CD14-positive monocyte (primary cell): ENCODE results near the gene FAM234A. TPM values are rescaled to one million over a fixed set of nuclear protein-coding genes. Genes with fewer than 3 reads are reported as not detected.
A peak's percentile ranks its signal among the peaks of the same experiment; 100 is the strongest.

Experiments used
- DNase-seq, 3 donors: peaks; one replicate each; pipeline ENCODE4 v3.0.0-alpha.2; 2011 to 2022
- H2AFZ ChIP-seq: 2 replicates; pipeline ENCODE4 v1.6.0; 2012; ENCODE audit warnings: mild to moderate bottlenecking, low read depth, low read length, inconsistent platforms; ENCODE audit not compliant: insufficient read depth, poor library complexity, severe bottlenecking
- H3K27ac ChIP-seq, 2 donors: 1 replicate in 1 of 2; 2 replicates in 1 of 2; pipeline ENCODE4 v1.5.1; 2012 to 2013; ENCODE audit warnings: low read length in 2 of 2, control low read depth in 1 of 2, inconsistent platforms in 1 of 2, low read depth in 1 of 2, mild to moderate bottlenecking in 1 of 2
- H3K27me3 ChIP-seq, 2 donors: one replicate each; pipeline versions ENCODE4 v1.6.0 to v1.6.1; 2011 to 2013; ENCODE audit warnings: low read length in 2 of 2; ENCODE audit not compliant: control insufficient read depth in 2 of 2, insufficient read depth in 2 of 2
- H3K36me3 ChIP-seq, 2 donors: replicated peaks in 1 of 2; 1 replicate in 1 of 2; 2 replicates in 1 of 2; pipeline versions ENCODE4 v1.5.1 to v1.6.1; 2012 to 2013; ENCODE audit warnings: low read length in 2 of 2, control low read depth in 1 of 2, inconsistent platforms in 1 of 2, mild to moderate bottlenecking in 1 of 2; ENCODE audit not compliant: insufficient read depth in 2 of 2, control insufficient read depth in 1 of 2
- H3K4me1 ChIP-seq, 2 donors: 1 replicate in 1 of 2; 2 replicates in 1 of 2; pipeline versions ENCODE4 v1.5.1 to v1.6.1; 2012 to 2013; ENCODE audit warnings: low read length in 2 of 2, control low read depth in 1 of 2, inconsistent platforms in 1 of 2, mild to moderate bottlenecking in 1 of 2, moderate library complexity in 1 of 2; ENCODE audit not compliant: insufficient read depth in 2 of 2, control insufficient read depth in 1 of 2
- H3K4me2 ChIP-seq: replicated peaks from 2 replicates; pipeline ENCODE3; 2012; ENCODE audit warnings: low read length, moderate library complexity, mild to moderate bottlenecking; ENCODE audit not compliant: poor library complexity, severe bottlenecking; ENCODE audit errors: extremely low read depth
- H3K4me3 ChIP-seq, 3 experiments: fragments of 200-600 bp in 1 of 3; sonication (generic) in 1 of 3; replicated peaks in 1 of 3; 1 replicate in 2 of 3; 2 replicates in 1 of 3; pipeline ENCODE4 v1.5.1; 2011 to 2013; ENCODE audit warnings: low read length in 3 of 3, mild to moderate bottlenecking in 3 of 3, control low read depth in 2 of 3, low read depth in 2 of 3, inconsistent platforms in 1 of 3, moderate library complexity in 1 of 3
- H3K79me2 ChIP-seq: 2 replicates; pipeline ENCODE4 v1.6.0; 2012; ENCODE audit warnings: mild to moderate bottlenecking, control low read depth, inconsistent platforms, low read length, moderate library complexity; ENCODE audit not compliant: insufficient read depth
- H3K9ac ChIP-seq: 2 replicates; pipeline ENCODE4 v1.6.0; 2017; ENCODE audit warnings: low read length, mild to moderate bottlenecking; ENCODE audit not compliant: insufficient read depth, poor library complexity, severe bottlenecking
- H3K9me3 ChIP-seq, 2 donors: replicated peaks in 1 of 2; 1 replicate in 1 of 2; 2 replicates in 1 of 2; pipeline versions ENCODE4 v1.5.1 to v1.6.1; 2012 to 2013; ENCODE audit warnings: low read length in 2 of 2, control low read depth in 1 of 2; ENCODE audit not compliant: control insufficient read depth in 1 of 2, insufficient read depth in 1 of 2
- H4K20me1 ChIP-seq: 2 replicates; pipeline ENCODE4 v1.6.0; 2012; ENCODE audit warnings: mild to moderate bottlenecking, low read length, control low read depth, moderate library complexity; ENCODE audit not compliant: insufficient read depth
- H3K27ac Mint-ChIP-seq, 7 donors: one replicate each; pipeline ENCODE4 v1.8.0; 2020; ENCODE audit warnings: mild to moderate bottlenecking in 7 of 7, mixed read lengths in 7 of 7, moderate library complexity in 6 of 7, inconsistent platforms in 2 of 7
- H3K27me3 Mint-ChIP-seq, 3 donors: one replicate each; pipeline ENCODE4 v1.8.0; 2021 to 2022; ENCODE audit warnings: low read depth in 3 of 3, mild to moderate bottlenecking in 3 of 3, mixed read lengths in 3 of 3, moderate library complexity in 3 of 3, inconsistent platforms in 1 of 3
- H3K36me3 Mint-ChIP-seq, 2 donors: one replicate each; pipeline ENCODE4 v1.8.0; 2020; ENCODE audit warnings: mixed read lengths in 2 of 2, inconsistent platforms in 1 of 2, mild to moderate bottlenecking in 1 of 2
- H3K4me1 Mint-ChIP-seq: one replicate; pipeline ENCODE4 v1.8.0; 2020; ENCODE audit warnings: mild to moderate bottlenecking, mixed read lengths
- H3K4me3 Mint-ChIP-seq, 2 donors: one replicate each; pipeline ENCODE4 v1.8.0; 2020; ENCODE audit warnings: mild to moderate bottlenecking in 2 of 2, mixed read lengths in 2 of 2, moderate library complexity in 1 of 2
- H3K9me3 Mint-ChIP-seq, 7 donors: one replicate each; pipeline ENCODE4 v1.8.0; 2020 to 2022; ENCODE audit warnings: mixed read lengths in 7 of 7, mild to moderate bottlenecking in 6 of 7, moderate library complexity in 6 of 7, inconsistent platforms in 2 of 7
- CTCF ChIP-seq: fragments of 200-600 bp; IDR thresholded peaks from one replicate; pipeline ENCODE4 v1.8.0; 2022; ENCODE audit warnings: antibody characterized with exemption, mild to moderate bottlenecking
- WGBS: methylation state at CpG from one replicate; pipeline ENCODE4 v1.1.5; 2013; ENCODE audit warnings: missing lambda C conversion rate; ENCODE audit not compliant: insufficient coverage; 5-methylcytosine and 5-hydroxymethylcytosine counted together
- intact Hi-C, 2 donors: fragments of 100-400 bp; cut with micrococcal nuclease; formaldehyde crosslinking; loops; one replicate each; pipeline versions ENCODE4 v1.15.0 to v1.15.1; 2023
- polyA plus RNA-seq, 3 donors: library from polyadenylated mRNA; depleted of rRNA in 1 of 3; unstranded in 2 of 3; stranded (reverse) in 1 of 3; fragments of 300-500 nt in 2 of 3; fragments of >200 nt in 1 of 3; fragmentation: Illumina TruSeq in 2 of 3; gene quantifications; 1 replicate in 2 of 3; 2 replicates in 1 of 3; pipeline ENCODE4 v1.2.3, GENCODE V29; 2012 to 2021

Gene FAM234A
- polyA plus RNA-seq, 3 donors = 22.5 to 40.4 (median 25.1) TPM

- 96% methylated on average over 18 of the region's 22 CpGs for WGBS
These were observed 47.9 kb downstream of the FAM234A start for GRCh38 chr16:282491-282890.

DNA sequence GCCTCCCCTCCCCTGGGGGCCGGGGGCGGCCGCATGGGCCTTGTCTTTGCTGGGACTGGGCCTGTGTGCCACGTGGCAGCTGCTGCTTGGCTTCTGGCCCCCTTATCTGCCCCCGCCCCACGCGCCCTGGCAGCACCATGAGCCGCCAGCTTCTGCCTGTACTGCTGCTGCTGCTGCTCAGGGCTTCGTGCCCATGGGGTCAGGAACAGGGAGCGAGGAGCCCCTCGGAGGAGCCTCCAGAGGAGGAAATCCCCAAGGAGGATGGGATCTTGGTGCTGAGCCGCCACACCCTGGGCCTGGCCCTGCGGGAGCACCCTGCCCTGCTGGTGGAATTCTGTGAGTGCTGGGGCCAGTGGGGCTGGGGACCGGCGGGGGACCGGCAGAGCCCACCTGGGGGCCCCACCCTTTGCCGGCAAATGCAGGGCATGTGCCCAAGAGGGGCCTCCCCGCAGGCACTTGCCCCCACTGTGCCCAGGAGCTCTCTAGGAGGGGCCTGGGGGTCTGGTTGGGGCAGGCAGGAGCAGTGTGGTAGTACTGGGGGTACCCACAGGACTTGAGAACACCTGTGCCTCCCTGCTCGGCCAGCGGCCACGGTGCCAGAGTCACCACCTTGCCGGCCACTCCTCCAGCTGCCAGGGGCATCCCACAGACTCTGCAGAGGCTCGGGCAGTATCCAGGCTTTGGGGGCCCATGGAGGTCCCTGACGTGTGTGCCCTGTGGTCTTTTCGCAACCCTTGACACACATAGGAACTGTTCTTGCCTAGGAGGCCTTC, 48.6 kb downstream of the FAM234A start, which contains the start of gene PDIA2:
PDIA2 (plus strand) TSS at position 132 of the 773 bp plus-strand sequence; CDS start at position 138, 6 bp downstream.
- intact Hi-C loops = no loop called here
- Histone ChIP-seq H3K4me1 (no peaks in the 10 kb centered on the region), H4K20me1 (no peaks in the 10 kb centered on the region), H3K4me2 (no peak within 1 kb of the TSS), H3K27me3 (peaks cover 9 to 35% of the 10 kb centered on the region in 2 donors), H3K9me3 (peaks cover 12 to 25% of the 10 kb centered on the region in 2 donors), H2AFZ (no peak within 1 kb of the TSS), H3K27ac (no peak within 1 kb of the TSS), H3K36me3 (peaks cover 15 to 20% of the 10 kb centered on the region in 2 donors), H3K4me3 (no peak within 1 kb of the TSS), H3K9ac (no peak within 1 kb of the TSS), H3K79me2 (no peaks in the 10 kb centered on the region)
- TF ChIP-seq CTCF = no peak
- no peak within 1 kb of the TSS for H3K4me3 Mint-ChIP-seq
- DNase-seq = no peak
- no peaks in the 10 kb centered on the region for H3K4me1 Mint-ChIP-seq
- 85% methylated on average over 22 of the region's 25 CpGs for WGBS
- peak within 1 kb of the TSS in 1 of 7 donors; percentile 87 for H3K27ac Mint-ChIP-seq
- peaks cover 0 to 22% (median 8%) of the 10 kb centered on the region in 7 donors for H3K9me3 Mint-ChIP-seq
- H3K27me3 Mint-ChIP-seq = peaks cover 22 to 42% (median 35%) of the 10 kb centered on the region in 3 donors
- peaks cover 14 to 21% of the 10 kb centered on the region in 2 donors for H3K36me3 Mint-ChIP-seq

More at GRCh38 chr16:282491-282890, 47.9 kb downstream of the FAM234A start:
- Histone ChIP-seq H3K9ac (no peak overlapping the region), H3K36me3 (peaks cover 12 to 13% of the 10 kb centered on the region in 2 donors), H2AFZ (no peak overlapping the region), H3K27me3 (peaks cover 9 to 35% of the 10 kb centered on the region in 2 donors), H3K9me3 (peaks cover 12 to 25% of the 10 kb centered on the region in 2 donors), H3K4me3 (no peak overlapping the region), H3K27ac (no peak overlapping the region), H3K4me1 (no peaks in the 10 kb centered on the region), H3K4me2 (no peak overlapping the region), H4K20me1 (no peaks in the 10 kb centered on the region), H3K79me2 (no peaks in the 10 kb centered on the region)
- peaks cover 2 to 21% (median 8%) of the 10 kb centered on the region in 7 donors for H3K9me3 Mint-ChIP-seq
- no peak for DNase-seq
- H3K27me3 Mint-ChIP-seq = peaks cover 26 to 45% (median 41%) of the 10 kb centered on the region in 3 donors
- H3K4me1 Mint-ChIP-seq = no peaks in the 10 kb centered on the region
- TF ChIP-seq CTCF = no peak
- no peak overlapping the region for H3K4me3 Mint-ChIP-seq
- peaks cover 9 to 13% of the 10 kb centered on the region in 2 donors for H3K36me3 Mint-ChIP-seq
- H3K27ac Mint-ChIP-seq = no peak overlapping the region
- intact Hi-C loops = no loop called here
